ENCODE measurements around the gene IGF2BP2. TPM values are rescaled to one million over a fixed set of nuclear protein-coding genes. Genes with fewer than 3 reads are reported as not detected.
A peak's percentile ranks its signal among the peaks of the same experiment; 100 is the strongest.

The IGF2BP2 gene
- total RNA-seq, 6 donors from 2014 or later, result 11.4 to 60.3 (median 24.9) TPM

- H3K27ac ChIP-seq, result no peak overlapping the region
- ATAC-seq (ENCODE audit: low FRiP score in 2 of 2) (peak in 1 of 2 donors; percentile 18), DNase-seq (no peak)
- TF ChIP-seq POLR2A (IDR thresholded peaks at IDR 0.05) (no peak), POLR2AphosphoS5 (IDR thresholded peaks at IDR 0.05) (no peak), CTCF (IDR thresholded peaks at IDR 0.05) (no peak), EP300 (IDR thresholded peaks at IDR 0.05) (no peak)
- no peaks in the 10 kb centered on the region for H3K36me3 ChIP-seq
- H3K4me1 ChIP-seq, result peaks cover 13 to 32% (median 24%) of the 10 kb centered on the region in 4 donors
- H3K9me3 ChIP-seq, result no peaks in the 10 kb centered on the region
- H3K27me3 ChIP-seq, result no peaks in the 10 kb centered on the region
- H3K4me3 ChIP-seq, result peak overlapping the region in 1 of 4 donors; percentile 9
- 12 to 25% methylated on average over 5 of the region's 5 CpGs for WGBS, 2 donors
Measured at GRCh38 chr3:185760550-185760949, 64.3 kb downstream of the IGF2BP2 start.

GRCh38 chr3:185760088-185760487, 64.8 kb downstream of the IGF2BP2 start:
- peaks cover 0 to 4% (median 0%) of the 10 kb centered on the region in 4 donors for H3K9me3 ChIP-seq
- H3K27me3 ChIP-seq, result no peaks in the 10 kb centered on the region
- 42 to 52% methylated on average over 2 of the region's 2 CpGs for WGBS, 2 donors
- no peak for ATAC-seq (ENCODE audit: low FRiP score in 2 of 2)
- no peaks in the 10 kb centered on the region for H3K36me3 ChIP-seq
- no peak overlapping the region for H3K27ac ChIP-seq
- TF ChIP-seq POLR2AphosphoS5 (IDR thresholded peaks at IDR 0.05), result no peak
- no peak for TF ChIP-seq CTCF (IDR thresholded peaks at IDR 0.05)
- TF ChIP-seq EP300 (IDR thresholded peaks at IDR 0.05), result no peak
- no peak for TF ChIP-seq POLR2A (IDR thresholded peaks at IDR 0.05)
- DNase-seq, result no peak
- H3K4me3 ChIP-seq, result no peak overlapping the region
- H3K4me1 ChIP-seq, result peaks cover 10 to 28% (median 19%) of the 10 kb centered on the region in 4 donors

- H3K9me3 ChIP-seq, result peaks cover 0 to 6% (median 0%) of the 10 kb centered on the region in 4 donors
- H3K4me3 ChIP-seq, result no peak overlapping the region
- no peak for TF ChIP-seq EP300 (IDR thresholded peaks at IDR 0.05)
- no peak for TF ChIP-seq CTCF (IDR thresholded peaks at IDR 0.05)
- no peak for TF ChIP-seq POLR2A (IDR thresholded peaks at IDR 0.05)
- no peak for TF ChIP-seq POLR2AphosphoS5 (IDR thresholded peaks at IDR 0.05)
- peaks cover 5 to 22% (median 14%) of the 10 kb centered on the region in 4 donors for H3K4me1 ChIP-seq
- no peak for ATAC-seq (ENCODE audit: low FRiP score in 2 of 2)
- 90% methylated on average over 6 of the region's 6 CpGs for WGBS, 2 donors
- no peak overlapping the region for H3K27ac ChIP-seq
- DNase-seq, result no peak
- H3K27me3 ChIP-seq, result no peaks in the 10 kb centered on the region
- no peaks in the 10 kb centered on the region for H3K36me3 ChIP-seq
Measured at GRCh38 chr3:185759512-185759911, 65.3 kb downstream of the IGF2BP2 start.

GRCh38 chr3:185758912-185759311, 65.9 kb downstream of the IGF2BP2 start:
- H3K27me3 ChIP-seq, result no peaks in the 10 kb centered on the region
- DNase-seq (no peak), ATAC-seq (ENCODE audit: low FRiP score in 2 of 2) (no peak)
- 53 to 56% methylated on average over 1 of the region's 1 CpG for WGBS, 2 donors
- H3K36me3 ChIP-seq, result no peaks in the 10 kb centered on the region
- H3K4me1 ChIP-seq, result peaks cover 0 to 17% (median 11%) of the 10 kb centered on the region in 4 donors
- H3K9me3 ChIP-seq, result peaks cover 0 to 6% (median 0%) of the 10 kb centered on the region in 4 donors
- TF ChIP-seq POLR2AphosphoS5 (IDR thresholded peaks at IDR 0.05) (no peak), POLR2A (IDR thresholded peaks at IDR 0.05) (no peak), EP300 (IDR thresholded peaks at IDR 0.05) (no peak), CTCF (IDR thresholded peaks at IDR 0.05) (no peak)
- H3K4me3 ChIP-seq, result no peak overlapping the region
- H3K27ac ChIP-seq, result no peak overlapping the region

GRCh38 chr3:185757176-185757575, 67.7 kb downstream of the IGF2BP2 start:
- 82 to 93% methylated on average over 2 of the region's 2 CpGs for WGBS, 2 donors
- TF ChIP-seq CTCF (IDR thresholded peaks at IDR 0.05) (no peak), EP300 (IDR thresholded peaks at IDR 0.05) (no peak), POLR2A (IDR thresholded peaks at IDR 0.05) (no peak)
- ATAC-seq (ENCODE audit: low FRiP score in 2 of 2), result no peak
- Histone ChIP-seq H3K9me3 (peaks cover 0 to 6% (median 0%) of the 10 kb centered on the region in 4 donors), H3K27me3 (no peaks in the 10 kb centered on the region), H3K36me3 (no peaks in the 10 kb centered on the region), H3K4me3 (no peak overlapping the region), H3K4me1 (peaks cover 0 to 12% (median 6%) of the 10 kb centered on the region in 4 donors), H3K27ac (no peak overlapping the region)
- DNase-seq, result no peak

Measured in upper lobe of left lung (tissue), 6 donors.